GM12878 (cell line): ENCODE results near the gene FGFR4. TPM values are rescaled to one million over a fixed set of nuclear protein-coding genes. Genes with fewer than 3 reads are reported as not detected.
A peak's percentile ranks its signal among the peaks of the same experiment; 100 is the strongest.

Experiments used
- ATAC-seq: fragments of 200-7000 bp; cut with Tn5 transposase; 3 replicates; pipeline ENCODE4 v1.9.1; 2020; ENCODE audit warnings: mild to moderate bottlenecking, moderate library complexity
- BruUV-seq: library from RNA; stranded (reverse); fragments of 400-500 nt; replicated peaks from 2 replicates; lab custom pipeline; 2021; lab: Mats Ljungman, UMichigan
- CTCF ChIA-PET: fragments of 300-600 bp; sonication (Branson Sonifier 250); formaldehyde crosslinking; extraction: SDS; loops from one replicate; lab custom pipeline; 2021; ENCODE audit warnings: inconsistent platforms; lab: Yijun Ruan, JAX
- POLR2A ChIA-PET: fragments of 350-600 bp; formaldehyde crosslinking; extraction: SDS; loops from one replicate; lab custom pipeline; 2021; ENCODE audit warnings: inconsistent platforms; lab: Charles Lee
- RAD21 ChIA-PET: fragments of 300-600 bp; sonication (Branson Sonifier 250); formaldehyde crosslinking; loops from one replicate; lab custom pipeline; 2023; ENCODE audit warnings: antibody characterized with exemption; ENCODE audit not compliant: unreplicated experiment; lab: Charles Lee
- SMC1A ChIA-PET: fragments of 300-600 bp; sonication (Branson Sonifier 250); formaldehyde crosslinking; loops from one replicate; lab custom pipeline; 2023; ENCODE audit not compliant: unreplicated experiment, uncharacterized antibody; lab: Charles Lee
- DNase-seq: peaks from one replicate; pipeline ENCODE4 v3.0.0-alpha.2; 2011; ENCODE audit warnings: low read depth, low spot score
- FAIRE-seq: peaks from 3 replicates; lab custom pipeline; 2011; peaks lifted over from hg19 to GRCh38; lab: Jason Lieb, UNC
- H2AFZ ChIP-seq: 2 replicates; pipeline ENCODE4 v1.6.0; 2011; ENCODE audit warnings: low read depth, low read length, control low read depth; ENCODE audit not compliant: control insufficient read depth
- H3K27ac ChIP-seq: 2 replicates; pipeline ENCODE4 v1.5.1; 2011; ENCODE audit warnings: control low read depth; ENCODE audit not compliant: control insufficient read depth, insufficient read depth
- H3K27me3 ChIP-seq, 2 experiments: replicated peaks in 1 of 2; 2 replicates each; pipeline versions ENCODE4 v1.6.0 to v1.6.1; 2011; ENCODE audit warnings: low read length in 1 of 2; ENCODE audit not compliant: control insufficient read depth in 2 of 2, insufficient read depth in 2 of 2
- H3K36me3 ChIP-seq, 2 experiments: 2 replicates each; pipeline ENCODE4 v1.5.1; 2011; ENCODE audit warnings: low read length in 1 of 2; ENCODE audit not compliant: control insufficient read depth in 2 of 2, insufficient read depth in 2 of 2
- H3K4me1 ChIP-seq: 2 replicates; pipeline ENCODE4 v1.6.1; 2011; ENCODE audit warnings: mild to moderate bottlenecking, low read length, moderate library complexity, mixed read lengths; ENCODE audit not compliant: control insufficient read depth, insufficient read depth
- H3K4me2 ChIP-seq: 2 replicates; pipeline ENCODE4 v1.6.0; 2011; ENCODE audit warnings: control low read depth; ENCODE audit not compliant: control insufficient read depth, insufficient read depth
- H3K4me3 ChIP-seq: fragments of 200-600 bp; sonication (generic); 2 replicates; pipeline ENCODE4 v1.5.1; 2016
- H3K79me2 ChIP-seq: 2 replicates; pipeline ENCODE4 v1.6.0; 2011; ENCODE audit warnings: low read length; ENCODE audit not compliant: control insufficient read depth, insufficient read depth
- H3K9ac ChIP-seq: 2 replicates; pipeline ENCODE4 v1.8.0; 2011; ENCODE audit warnings: low read length, control low read depth, mixed read lengths; ENCODE audit not compliant: control insufficient read depth, insufficient read depth
- H3K9me3 ChIP-seq: replicated peaks from 3 replicates; pipeline ENCODE4 v1.5.1; 2011; ENCODE audit warnings: mild to moderate bottlenecking, low read length; ENCODE audit not compliant: control insufficient read depth, insufficient read depth
- H4K20me1 ChIP-seq: 2 replicates; pipeline ENCODE4 v1.6.0; 2011; ENCODE audit not compliant: control insufficient read depth, insufficient read depth
- EGR1 ChIP-seq, 2 experiments: IDR thresholded peaks; 1 replicate in 1 of 2; 2 replicates in 1 of 2; pipeline ENCODE4 v1.6.1; 2011 to 2012; ENCODE audit warnings: low read depth in 2 of 2, low read length in 2 of 2, borderline replicate concordance in 1 of 2, mild to moderate bottlenecking in 1 of 2, moderate library complexity in 1 of 2
- PML ChIP-seq: IDR thresholded peaks from 2 replicates; pipeline ENCODE4 v1.6.1; 2012; ENCODE audit warnings: low read length, inconsistent platforms
- RBBP5 ChIP-seq: fragments of 200-600 bp; sonication (generic); conservative IDR thresholded peaks from 2 replicates; pipeline ENCODE4 v1.6.1; 2016
- STAT3 ChIP-seq: IDR thresholded peaks from 2 replicates; pipeline ENCODE4 v1.6.1; 2011; ENCODE audit warnings: low read depth, low read length, improper control_type of control experiment
- ZZZ3 ChIP-seq: IDR thresholded peaks from 2 replicates; pipeline ENCODE4 v1.6.1; 2011; ENCODE audit warnings: low read depth; ENCODE audit not compliant: control insufficient read depth, insufficient read length
- WGBS: methylation state at CpG from one replicate; pipeline ENCODE4 v1.1.6; 2016; ENCODE audit warnings: low lambda C conversion rate; ENCODE audit not compliant: insufficient replicate concordance, insufficient coverage; ENCODE audit errors: missing lambda C conversion rate; 5-methylcytosine and 5-hydroxymethylcytosine counted together
- in situ Hi-C: fragments of 300-500 bp; cut with MboI; formaldehyde crosslinking; loops from 9 replicates; pipeline ENCODE4 v1.14.3; 2018; ENCODE audit warnings: mixed read lengths
- intact Hi-C: fragments of 100-400 bp; cut with micrococcal nuclease; formaldehyde crosslinking; loops from one replicate; pipeline ENCODE4 v1.14.2; 2022; ENCODE audit not compliant: unreplicated experiment
- polyA plus RNA-seq, 11 experiments: library from polyadenylated mRNA; depleted of rRNA in 4 of 11; unstranded in 6 of 11; stranded (reverse) in 5 of 11; fragments of >200 nt; fragmentation: Nextera tagmentation in 4 of 11; fragmentation: Illumina TruSeq in 1 of 11; extraction: Ambion mirVana in 4 of 11; extraction: Trizol in 1 of 11; gene quantifications; 1 replicate in 1 of 11; 2 replicates in 10 of 11; pipeline versions ENCODE4 v1.2.1 to v1.2.3, GENCODE V29; 2011 to 2016; ENCODE audit warnings: inconsistent platforms in 2 of 11, missing spikeins in 2 of 11, low read depth in 1 of 11
- total RNA-seq, 4 experiments: library from RNA; depleted of rRNA in 3 of 4; stranded (reverse); fragments of >200 nt in 3 of 4; fragmentation: Illumina TruSeq in 1 of 4; extraction: Trizol in 1 of 4; gene quantifications; 2 replicates each; pipeline versions ENCODE4 v1.2.1 to v1.2.3, GENCODE V29; 2013 to 2021
- TF ChIP-seq, protein P1 (sequence below): fragments of 450-650 bp; IDR thresholded peaks from 2 replicates; pipeline ENCODE4 v1.6.1; 2016; ENCODE audit warnings: mild to moderate bottlenecking

Gene FGFR4
- total and polyA plus RNA-seq, 10 of the 15 experiments (the other 5 are each of a cell fraction or from before 2014, with no cell fraction given), result 0.17 to 0.77 (median 0.28) TPM; not detected in 5

GRCh38 chr5:177085985-177086653, 596 bp upstream of the FGFR4 start:
- Histone ChIP-seq H3K79me2 (no peaks in the 10 kb centered on the region), H3K27ac (no peak overlapping the region), H4K20me1 (no peaks in the 10 kb centered on the region), H3K4me3 (no peak overlapping the region), H3K4me1 (0 out of 2 replicates have a peak, but pooled peaks cover 2% of the 10 kb centered on the region), H3K36me3 (no peaks in the 10 kb centered on the region), H3K9me3 (no peaks in the 10 kb centered on the region), H3K4me2 (0 out of 2 replicates have a peak overlapping the region, but pooled peaks have one; percentile 17), H2AFZ (no peak overlapping the region), H3K9ac (no peak overlapping the region), H3K27me3 (peaks cover 0 to 4% of the 10 kb centered on the region in 2 experiments; a peak in 3 of 4 replicates)
- CTCF ChIA-PET, result interaction anchor here (0.6 to 3.5 kb wide), 11 partner anchors 12 to 425 kb away, joined by 3 to 46 read pairs (median 4); no protein-coding TSS in a partner anchor
- FAIRE-seq (no peak), DNase-seq (no peak), ATAC-seq (no peak)
- POLR2A ChIA-PET, result interaction anchor here (0.6 kb wide), 1 partner anchor 158 kb away, joined by 5 read pairs; no protein-coding TSS in a partner anchor
- in situ Hi-C loops (no loop called here), intact Hi-C loops (no loop called here)
- TF ChIP-seq RBBP5, result no peak
- no peak for TF ChIP-seq ZZZ3
- TF ChIP-seq EGR1 (IDR thresholded peaks at IDR 0.05; ENCODE audit: borderline replicate concordance in 1 of 2, low read depth in 2 of 2, low read length in 2 of 2), result 0 out of 3 replicates have a peak, but pooled peaks of 1 of the 2 experiments have one; percentile 3
- TF ChIP-seq PML, result no peak
- TF ChIP-seq, protein P1, sequence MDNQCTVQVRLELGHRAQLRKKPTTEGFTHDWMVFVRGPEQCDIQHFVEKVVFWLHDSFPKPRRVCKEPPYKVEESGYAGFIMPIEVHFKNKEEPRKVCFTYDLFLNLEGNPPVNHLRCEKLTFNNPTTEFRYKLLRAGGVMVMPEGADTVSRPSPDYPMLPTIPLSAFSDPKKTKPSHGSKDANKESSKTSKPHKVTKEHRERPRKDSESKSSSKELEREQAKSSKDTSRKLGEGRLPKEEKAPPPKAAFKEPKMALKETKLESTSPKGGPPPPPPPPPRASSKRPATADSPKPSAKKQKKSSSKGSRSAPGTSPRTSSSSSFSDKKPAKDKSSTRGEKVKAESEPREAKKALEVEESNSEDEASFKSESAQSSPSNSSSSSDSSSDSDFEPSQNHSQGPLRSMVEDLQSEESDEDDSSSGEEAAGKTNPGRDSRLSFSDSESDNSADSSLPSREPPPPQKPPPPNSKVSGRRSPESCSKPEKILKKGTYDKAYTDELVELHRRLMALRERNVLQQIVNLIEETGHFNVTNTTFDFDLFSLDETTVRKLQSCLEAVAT, result no peak
- no peak for TF ChIP-seq STAT3
- RAD21 ChIA-PET, result interaction anchor here (0.5 to 4.2 kb wide), 5 partner anchors 12 to 731 kb away, joined by 3 to 17 read pairs (median 3); no protein-coding TSS in a partner anchor
- WGBS, result 61% methylated on average over 10 of the region's 13 CpGs
- no TSS peak for BruUV-seq
- SMC1A ChIA-PET, result interaction anchor here (0.9 to 2.2 kb wide), 3 partner anchors 15 to 81 kb away, joined by 3 to 10 read pairs (median 3); no protein-coding TSS in a partner anchor
